ENCODE measurements around the gene DNAJC5G. TPM values are rescaled to one million over a fixed set of nuclear protein-coding genes. Genes with fewer than 3 reads are reported as not detected.

The DNAJC5G gene
- total and polyA plus RNA-seq, 9 of the 15 experiments (the other 6 are each of a cell fraction or from before 2014, with no cell fraction given): not detected

DNA sequence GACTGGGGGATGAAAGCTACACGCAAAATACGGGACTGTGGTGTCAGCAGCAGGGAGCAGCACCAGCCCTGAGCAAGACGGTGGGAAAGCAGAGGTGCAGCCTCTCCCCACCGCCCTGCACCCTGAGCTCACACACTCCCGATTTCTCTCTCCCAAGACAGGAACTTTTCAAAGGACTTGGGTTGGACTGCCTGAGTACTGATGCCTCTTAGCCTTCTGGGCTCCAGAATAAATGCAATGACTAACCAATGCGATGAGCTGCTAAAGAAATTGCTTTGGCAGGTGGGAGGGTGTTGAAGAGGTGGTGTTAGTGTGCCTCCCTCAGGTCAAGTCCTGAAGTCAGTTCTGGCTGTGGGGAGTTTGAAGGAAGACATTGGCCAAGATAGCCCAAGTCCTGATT is 16.6 kb downstream of the DNAJC5G start:
- CTCF ChIA-PET (ENCODE audit: low intra/inter-chr PET ratio): interaction anchor here (0.6 to 1.3 kb wide), 3 partner anchors 11 to 176 kb away, joined by 3 to 5 read pairs (median 4); no protein-coding TSS in a partner anchor
- peaks cover 4 to 12% of the 10 kb centered on the region in 2 experiments for H3K4me1 ChIP-seq (replicated peaks in 1 of 2; ENCODE audit: control insufficient read depth in 2 of 2, insufficient read depth in 2 of 2, low read length in 2 of 2)
- DNase-seq (ENCODE audit: extremely low read depth in 1 of 4, low spot score in 3 of 4) (peak in 2 of 4 experiments; percentile 59 to 61), FAIRE-seq (peak; percentile 67), ATAC-seq (peak; percentile 88)
- H3K4me3 ChIP-seq: no peak overlapping the region
- no peaks in the 10 kb centered on the region for H3K36me3 ChIP-seq (ENCODE audit: control insufficient read depth, insufficient read depth, low read length)
- H3K27me3 ChIP-seq (ENCODE audit: control insufficient read depth in 2 of 2, insufficient read depth in 2 of 2, low read length in 2 of 2): no peaks in the 10 kb centered on the region
- in situ Hi-C loops (cut with MboI): loop anchor here (10.0 kb wide), 1 partner anchor 447 kb away; the partner anchor contains the start of gene DPYSL5
- peak overlapping the region; percentile 3; the same call in 1 of the 2 replicates for H2AFZ ChIP-seq (ENCODE audit: low read depth, low read length)
- peak overlapping the region in 1 of 2 experiments; percentile 37; a peak in 1 of 4 replicates for H3K9ac ChIP-seq (ENCODE audit: insufficient read depth in 1 of 2, low read depth in 2 of 2, low read length in 2 of 2)
- POLR2A ChIA-PET: interaction anchor here (0.6 to 3.0 kb wide), 11 partner anchors 11 to 1435 kb away, joined by 3 to 15 read pairs (median 4); partner anchors contain the start of genes ATRAID, SLC4A1AP and SLC5A6
- BruUV-seq (replicated peaks): no TSS peak
- no peaks in the 10 kb centered on the region for H4K20me1 ChIP-seq (replicated peaks; ENCODE audit: control insufficient read depth, insufficient read depth, low read length)
- H3K79me2 ChIP-seq (ENCODE audit: control insufficient read depth, insufficient read depth, low read length): no peaks in the 10 kb centered on the region
- 10% methylated on average over 6 of the region's 6 CpGs for WGBS (ENCODE audit: insufficient coverage, low coverage, missing lambda C conversion rate)
- H3K9me3 ChIP-seq (replicated peaks; ENCODE audit: control insufficient read depth, insufficient read depth, low read depth, low read length): no peaks in the 10 kb centered on the region
- no peak overlapping the region for H3K27ac ChIP-seq (ENCODE audit: extremely low read depth, low read depth, low read length)
- intact Hi-C loops (cut with micrococcal nuclease): loop anchor here (10.0 kb wide), 1 partner anchor 327 kb away; no protein-coding TSS in a partner anchor
- no peaks in the 10 kb centered on the region for H3K9me1 ChIP-seq (ENCODE audit: control insufficient read depth, insufficient read depth, low read length)
- H3K4me2 ChIP-seq (ENCODE audit: insufficient read depth, low read length): 0 out of 2 replicates have a peak overlapping the region, but pooled peaks have one; percentile 10
- no peak for TF ChIP-seq KAT8 (IDR thresholded peaks at IDR 0.05; ENCODE audit: low read depth)
- no peak for TF ChIP-seq FOXM1 (IDR thresholded peaks at IDR 0.05; ENCODE audit: low read depth)
- no peak for TF ChIP-seq FOXM1 (CRISPR knock-in tag; IDR thresholded peaks at IDR 0.05; ENCODE audit: low read depth)
- TF ChIP-seq CREB3L1 (IDR thresholded peaks at IDR 0.05; ENCODE audit: borderline replicate concordance, low read depth): no peak
- TF ChIP-seq, protein P1, sequence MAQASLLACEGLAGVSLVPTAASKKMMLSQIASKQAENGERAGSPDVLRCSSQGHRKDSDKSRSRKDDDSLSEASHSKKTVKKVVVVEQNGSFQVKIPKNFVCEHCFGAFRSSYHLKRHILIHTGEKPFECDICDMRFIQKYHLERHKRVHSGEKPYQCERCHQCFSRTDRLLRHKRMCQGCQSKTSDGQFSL (CRISPR knock-in tag; IDR thresholded peaks at IDR 0.05): no peak
- TF ChIP-seq, protein P1 (tag; IDR thresholded peaks at IDR 0.05): no peak
- no peak for TF ChIP-seq ZNF717 (CRISPR knock-in tag; IDR thresholded peaks at IDR 0.05)
- TF ChIP-seq, protein P2, sequence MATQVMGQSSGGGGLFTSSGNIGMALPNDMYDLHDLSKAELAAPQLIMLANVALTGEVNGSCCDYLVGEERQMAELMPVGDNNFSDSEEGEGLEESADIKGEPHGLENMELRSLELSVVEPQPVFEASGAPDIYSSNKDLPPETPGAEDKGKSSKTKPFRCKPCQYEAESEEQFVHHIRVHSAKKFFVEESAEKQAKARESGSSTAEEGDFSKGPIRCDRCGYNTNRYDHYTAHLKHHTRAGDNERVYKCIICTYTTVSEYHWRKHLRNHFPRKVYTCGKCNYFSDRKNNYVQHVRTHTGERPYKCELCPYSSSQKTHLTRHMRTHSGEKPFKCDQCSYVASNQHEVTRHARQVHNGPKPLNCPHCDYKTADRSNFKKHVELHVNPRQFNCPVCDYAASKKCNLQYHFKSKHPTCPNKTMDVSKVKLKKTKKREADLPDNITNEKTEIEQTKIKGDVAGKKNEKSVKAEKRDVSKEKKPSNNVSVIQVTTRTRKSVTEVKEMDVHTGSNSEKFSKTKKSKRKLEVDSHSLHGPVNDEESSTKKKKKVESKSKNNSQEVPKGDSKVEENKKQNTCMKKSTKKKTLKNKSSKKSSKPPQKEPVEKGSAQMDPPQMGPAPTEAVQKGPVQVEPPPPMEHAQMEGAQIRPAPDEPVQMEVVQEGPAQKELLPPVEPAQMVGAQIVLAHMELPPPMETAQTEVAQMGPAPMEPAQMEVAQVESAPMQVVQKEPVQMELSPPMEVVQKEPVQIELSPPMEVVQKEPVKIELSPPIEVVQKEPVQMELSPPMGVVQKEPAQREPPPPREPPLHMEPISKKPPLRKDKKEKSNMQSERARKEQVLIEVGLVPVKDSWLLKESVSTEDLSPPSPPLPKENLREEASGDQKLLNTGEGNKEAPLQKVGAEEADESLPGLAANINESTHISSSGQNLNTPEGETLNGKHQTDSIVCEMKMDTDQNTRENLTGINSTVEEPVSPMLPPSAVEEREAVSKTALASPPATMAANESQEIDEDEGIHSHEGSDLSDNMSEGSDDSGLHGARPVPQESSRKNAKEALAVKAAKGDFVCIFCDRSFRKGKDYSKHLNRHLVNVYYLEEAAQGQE (IDR thresholded peaks at IDR 0.05; ENCODE audit: borderline replicate concordance): peak; percentile 58; the same call in 1 of the 2 replicates
- TF ChIP-seq, protein P2 (CRISPR knock-in tag; IDR thresholded peaks at IDR 0.05; ENCODE audit: low read depth): no peak
- no peak for TF ChIP-seq HIVEP1 (CRISPR knock-in tag; IDR thresholded peaks at IDR 0.05)
- no peak for TF ChIP-seq MLX (CRISPR knock-in tag; conservative IDR thresholded peaks at IDR 0.05)

Data from K562 (cell line).